A549 (cell line): Measurements from ENCODE around the gene ZSWIM1.

ENCODE experiments used
- BHLHE40 ChIP-seq: IDR thresholded peaks from 2 replicates; pipeline ENCODE4 v1.6.1; 2012; ENCODE audit warnings: low read depth, low read length, inconsistent platforms
- JUN ChIP-seq, 2 experiments: fragments of >200 bp; sonication (Bioruptor Twin); formaldehyde crosslinking; IDR thresholded peaks; 2 replicates in 1 of 2; 3 replicates in 1 of 2; pipeline ENCODE4 v1.6.1; 2016 to 2017
- KDM5A ChIP-seq: fragments of 200-600 bp; sonication (generic); IDR thresholded peaks from 2 replicates; pipeline ENCODE4 v1.6.1; 2016; ENCODE audit warnings: antibody characterized with exemption, mild to moderate bottlenecking
- MAFK ChIP-seq: fragments of 450-650 bp; IDR thresholded peaks from 2 replicates; pipeline ENCODE4 v1.6.1; 2014; ENCODE audit not compliant: partially characterized antibody
- MAZ ChIP-seq: fragments of 150-350 bp; IDR thresholded peaks from 2 replicates; pipeline ENCODE4 v1.6.1; 2014; ENCODE audit warnings: antibody characterized with exemption, low read depth, low read length, borderline replicate concordance
- NFE2L2 ChIP-seq: fragments of 150-350 bp; conservative IDR thresholded peaks from 2 replicates; pipeline ENCODE4 v1.6.1; 2014; ENCODE audit warnings: low read length
- POLR2A ChIP-seq: IDR thresholded peaks from 2 replicates; pipeline ENCODE4 v1.6.1; 2012; ENCODE audit warnings: mild to moderate bottlenecking, low read length
- SMC3 ChIP-seq: fragments of >200 bp; sonication (Bioruptor Twin); formaldehyde crosslinking; IDR thresholded peaks from 3 replicates; pipeline ENCODE4 v1.6.1; 2018; ENCODE audit warnings: inconsistent platforms
- TF ChIP-seq, protein P1 (sequence below): fragments of >200 bp; sonication (Bioruptor Twin); formaldehyde crosslinking; IDR thresholded peaks from 3 replicates; pipeline ENCODE4 v1.5.1; 2016
- TF ChIP-seq, protein P2 (sequence below): IDR thresholded peaks from 2 replicates; pipeline ENCODE4 v1.6.1; 2012

DNA sequence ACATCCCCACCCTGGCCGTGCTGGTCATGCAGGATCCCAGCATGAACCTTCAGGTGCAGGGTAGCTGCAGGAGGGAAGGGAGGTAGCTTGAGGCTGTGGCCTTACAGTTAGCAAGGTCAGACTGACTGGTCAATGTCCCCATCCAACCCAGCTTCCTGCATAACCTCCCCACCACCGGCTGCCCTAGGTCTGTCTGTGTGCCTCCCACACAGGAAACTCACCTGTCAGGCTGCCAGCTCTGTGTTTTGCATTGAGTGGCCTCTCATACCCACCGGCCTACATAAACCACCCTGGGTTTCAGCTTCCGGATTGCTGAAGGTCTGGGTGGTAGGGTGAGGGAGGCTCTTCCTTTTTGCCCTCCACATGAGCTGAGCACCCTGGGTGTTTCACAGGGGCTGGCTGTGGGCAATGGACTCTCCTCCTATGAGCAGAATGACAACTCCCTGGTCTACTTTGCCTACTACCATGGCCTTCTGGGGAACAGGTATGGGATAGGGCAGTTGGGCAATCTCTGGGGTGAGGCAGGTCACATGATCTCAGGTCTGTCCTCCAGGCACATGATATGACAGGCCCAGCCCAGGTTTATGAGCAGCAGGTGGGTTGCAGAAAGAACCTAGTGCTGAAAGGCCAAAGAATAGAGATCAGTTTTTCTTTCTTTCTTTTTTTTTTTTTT lies 11.9 kb downstream of the ZSWIM1 start:
- no peak for TF ChIP-seq MAFK
- TF ChIP-seq, protein P1, sequence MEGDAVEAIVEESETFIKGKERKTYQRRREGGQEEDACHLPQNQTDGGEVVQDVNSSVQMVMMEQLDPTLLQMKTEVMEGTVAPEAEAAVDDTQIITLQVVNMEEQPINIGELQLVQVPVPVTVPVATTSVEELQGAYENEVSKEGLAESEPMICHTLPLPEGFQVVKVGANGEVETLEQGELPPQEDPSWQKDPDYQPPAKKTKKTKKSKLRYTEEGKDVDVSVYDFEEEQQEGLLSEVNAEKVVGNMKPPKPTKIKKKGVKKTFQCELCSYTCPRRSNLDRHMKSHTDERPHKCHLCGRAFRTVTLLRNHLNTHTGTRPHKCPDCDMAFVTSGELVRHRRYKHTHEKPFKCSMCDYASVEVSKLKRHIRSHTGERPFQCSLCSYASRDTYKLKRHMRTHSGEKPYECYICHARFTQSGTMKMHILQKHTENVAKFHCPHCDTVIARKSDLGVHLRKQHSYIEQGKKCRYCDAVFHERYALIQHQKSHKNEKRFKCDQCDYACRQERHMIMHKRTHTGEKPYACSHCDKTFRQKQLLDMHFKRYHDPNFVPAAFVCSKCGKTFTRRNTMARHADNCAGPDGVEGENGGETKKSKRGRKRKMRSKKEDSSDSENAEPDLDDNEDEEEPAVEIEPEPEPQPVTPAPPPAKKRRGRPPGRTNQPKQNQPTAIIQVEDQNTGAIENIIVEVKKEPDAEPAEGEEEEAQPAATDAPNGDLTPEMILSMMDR = no peak
- TF ChIP-seq NFE2L2 = no peak
- no peak for TF ChIP-seq BHLHE40
- TF ChIP-seq MAZ = no peak
- TF ChIP-seq SMC3 = no peak
- TF ChIP-seq JUN (IDR thresholded peaks at IDR 0.05) = no peak
- TF ChIP-seq, protein P2, sequence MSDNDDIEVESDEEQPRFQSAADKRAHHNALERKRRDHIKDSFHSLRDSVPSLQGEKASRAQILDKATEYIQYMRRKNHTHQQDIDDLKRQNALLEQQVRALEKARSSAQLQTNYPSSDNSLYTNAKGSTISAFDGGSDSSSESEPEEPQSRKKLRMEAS = no peak
- TF ChIP-seq POLR2A = no peak
- TF ChIP-seq KDM5A = no peak
